Vagina (tissue), 2 donors: ENCODE data around the gene CTSW. TPM values are rescaled to one million over a fixed set of nuclear protein-coding genes. Genes with fewer than 3 reads are reported as not detected.

Experiments used
- DNase-seq, 2 donors: peaks; one replicate each; pipeline ENCODE4 v3.0.0-alpha.2; 2017; ENCODE audit errors: extremely low spot score in 2 of 2
- H3K27ac ChIP-seq: fragments of 200-600 bp; sonication (generic); one replicate; pipeline ENCODE4 v1.5.1; 2019
- H3K27me3 ChIP-seq: fragments of 200-600 bp; sonication (generic); one replicate; pipeline ENCODE4 v1.5.1; 2019
- H3K36me3 ChIP-seq, 2 donors: fragments of 200-600 bp; sonication (generic); one replicate each; pipeline ENCODE4 v1.5.1; 2017 to 2019
- H3K4me1 ChIP-seq: fragments of 200-600 bp; sonication (generic); one replicate; pipeline ENCODE4 v1.5.1; 2019
- H3K4me3 ChIP-seq, 2 donors: fragments of 200-600 bp; sonication (generic); 1 replicate in 1 of 2; 2 replicates in 1 of 2; pipeline ENCODE4 v1.5.1; 2016 to 2019
- H3K9me3 ChIP-seq: fragments of 200-600 bp; sonication (generic); one replicate; pipeline ENCODE4 v1.5.1; 2019
- CTCF ChIP-seq, 3 experiments: fragments of 450-650 bp in 2 of 3; fragments of 200-600 bp in 1 of 3; sonication (generic) in 1 of 3; IDR thresholded peaks; one replicate each; pipeline ENCODE4 v1.5.1; 2017 to 2019; ENCODE audit warnings: antibody characterized with exemption in 3 of 3, mild to moderate bottlenecking in 2 of 3, moderate library complexity in 2 of 3
- POLR2A ChIP-seq, 2 donors: fragments of 450-650 bp; IDR thresholded peaks; one replicate each; pipeline ENCODE4 v1.6.1; 2017; ENCODE audit warnings: antibody characterized with exemption in 2 of 2, mild to moderate bottlenecking in 2 of 2, moderate library complexity in 2 of 2
- POLR2AphosphoS5 ChIP-seq, 2 donors: sonication (generic); formaldehyde crosslinking; IDR thresholded peaks; one replicate each; pipeline ENCODE4 v1.9.0; 2017; ENCODE audit warnings: antibody characterized with exemption in 2 of 2, mild to moderate bottlenecking in 2 of 2, low read depth in 1 of 2; ENCODE audit not compliant: insufficient read depth in 1 of 2
- intact Hi-C: fragments of 100-400 bp; cut with DNase I; formaldehyde crosslinking; loops from one replicate; pipeline ENCODE4 v1.15.1; 2023
- total RNA-seq: library from RNA; depleted of rRNA; stranded (reverse); fragments of >200 nt; gene quantifications from one replicate; pipeline ENCODE4 v1.2.3, GENCODE V29; 2016

CTSW gene
- total RNA-seq, 1 donor from 2014 or later, result 0.74 TPM

GRCh38 chr11:65916391-65916790 is 36.8 kb downstream of the CTSW start:
- Histone ChIP-seq H3K4me1 (peaks cover 80% of the 10 kb centered on the region), H3K36me3 (no peaks in the 10 kb centered on the region), H3K4me3 (peak overlapping the region; percentile 13 to 26), H3K27me3 (no peaks in the 10 kb centered on the region), H3K9me3 (no peaks in the 10 kb centered on the region), H3K27ac (peak overlapping the region; percentile 93)
- intact Hi-C loops, result loop anchor here (5.0 kb wide), 1 partner anchor 34 kb away; no protein-coding TSS in a partner anchor
- no peak for DNase-seq
- TF ChIP-seq CTCF (IDR thresholded peaks at IDR 0.05) (no peak), POLR2AphosphoS5 (IDR thresholded peaks at IDR 0.05; ENCODE audit: insufficient read depth in 1 of 2, low read depth in 1 of 2) (no peak), POLR2A (IDR thresholded peaks at IDR 0.05) (no peak)

GRCh38 chr11:65917077-65917433 is 37.4 kb downstream of the CTSW start:
- no peaks in the 10 kb centered on the region for H3K9me3 ChIP-seq
- intact Hi-C loops, result loop anchor here (5.0 kb wide), 1 partner anchor 35 kb away; no protein-coding TSS in a partner anchor

GRCh38 chr11:65917434-65918210 is 38.0 kb downstream of the CTSW start:
- Histone ChIP-seq H3K27ac (peak overlapping the region; percentile 93), H3K27me3 (no peaks in the 10 kb centered on the region), H3K4me1 (peaks cover 68% of the 10 kb centered on the region), H3K9me3 (no peaks in the 10 kb centered on the region), H3K36me3 (peaks cover 0 to 9% of the 10 kb centered on the region in 2 donors), H3K4me3 (peak overlapping the region; percentile 92)
- intact Hi-C loops, result loop anchor here (2.0 to 5.0 kb wide), 2 partner anchors 27 to 35 kb away; partner anchors contain the start of gene CCDC85B
- TF ChIP-seq POLR2A (IDR thresholded peaks at IDR 0.05) (no peak), POLR2AphosphoS5 (IDR thresholded peaks at IDR 0.05; ENCODE audit: insufficient read depth in 1 of 2, low read depth in 1 of 2) (no peak), CTCF (IDR thresholded peaks at IDR 0.05) (no peak)
- DNase-seq, result no peak

More at GRCh38 chr11:65917077-65917433, 37.4 kb downstream of the CTSW start:
- Histone ChIP-seq H3K4me3 (peak overlapping the region; percentile 92), H3K36me3 (peaks cover 0 to 4% of the 10 kb centered on the region in 2 donors), H3K27me3 (no peaks in the 10 kb centered on the region), H3K4me1 (peaks cover 74% of the 10 kb centered on the region), H3K27ac (peak overlapping the region; percentile 93)
- TF ChIP-seq POLR2A (IDR thresholded peaks at IDR 0.05), result no peak
- TF ChIP-seq CTCF (IDR thresholded peaks at IDR 0.05), result no peak
- no peak for TF ChIP-seq POLR2AphosphoS5 (IDR thresholded peaks at IDR 0.05; ENCODE audit: insufficient read depth in 1 of 2, low read depth in 1 of 2)
- no peak for DNase-seq

GRCh38 chr11:65918211-65919140 is 38.8 kb downstream of the CTSW start, which contains the start of gene C11orf68:
TSS of gene C11orf68 (minus strand) at chr11:65919062. CDS start at chr11:65919031, 31 bp downstream.
- H3K27ac ChIP-seq, result peak within 1 kb of the TSS; percentile 93
- H3K4me3 ChIP-seq, result peak within 1 kb of the TSS; percentile 92
- intact Hi-C loops, result loop anchor here (2.0 to 5.0 kb wide), 2 partner anchors 28 to 36 kb away; partner anchors contain the start of gene CCDC85B
- no peaks in the 10 kb centered on the region for H3K9me3 ChIP-seq
- TF ChIP-seq POLR2AphosphoS5 (IDR thresholded peaks at IDR 0.05; ENCODE audit: insufficient read depth in 1 of 2, low read depth in 1 of 2), result peak in 1 of 2 donors; percentile 24
- peak in 1 of 2 donors; percentile 89 for TF ChIP-seq POLR2A (IDR thresholded peaks at IDR 0.05)
- no peak for TF ChIP-seq CTCF (IDR thresholded peaks at IDR 0.05)
- H3K36me3 ChIP-seq, result peaks cover 0 to 15% of the 10 kb centered on the region in 2 donors
- peaks cover 60% of the 10 kb centered on the region for H3K4me1 ChIP-seq
- H3K27me3 ChIP-seq, result no peaks in the 10 kb centered on the region
- no peak for DNase-seq
